ENCODE results near the gene PDE2A. TPM values are rescaled to one million over a fixed set of nuclear protein-coding genes. Genes with fewer than 3 reads are reported as not detected.

PDE2A gene
- total and polyA plus RNA-seq, 2 donors from 2014 or later: 12.6 to 42.0 TPM

GRCh38 chr11:72618803-72619202 is 55.4 kb downstream of the PDE2A start:
- TF ChIP-seq, protein P1, sequence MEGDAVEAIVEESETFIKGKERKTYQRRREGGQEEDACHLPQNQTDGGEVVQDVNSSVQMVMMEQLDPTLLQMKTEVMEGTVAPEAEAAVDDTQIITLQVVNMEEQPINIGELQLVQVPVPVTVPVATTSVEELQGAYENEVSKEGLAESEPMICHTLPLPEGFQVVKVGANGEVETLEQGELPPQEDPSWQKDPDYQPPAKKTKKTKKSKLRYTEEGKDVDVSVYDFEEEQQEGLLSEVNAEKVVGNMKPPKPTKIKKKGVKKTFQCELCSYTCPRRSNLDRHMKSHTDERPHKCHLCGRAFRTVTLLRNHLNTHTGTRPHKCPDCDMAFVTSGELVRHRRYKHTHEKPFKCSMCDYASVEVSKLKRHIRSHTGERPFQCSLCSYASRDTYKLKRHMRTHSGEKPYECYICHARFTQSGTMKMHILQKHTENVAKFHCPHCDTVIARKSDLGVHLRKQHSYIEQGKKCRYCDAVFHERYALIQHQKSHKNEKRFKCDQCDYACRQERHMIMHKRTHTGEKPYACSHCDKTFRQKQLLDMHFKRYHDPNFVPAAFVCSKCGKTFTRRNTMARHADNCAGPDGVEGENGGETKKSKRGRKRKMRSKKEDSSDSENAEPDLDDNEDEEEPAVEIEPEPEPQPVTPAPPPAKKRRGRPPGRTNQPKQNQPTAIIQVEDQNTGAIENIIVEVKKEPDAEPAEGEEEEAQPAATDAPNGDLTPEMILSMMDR (IDR thresholded peaks at IDR 0.05; ENCODE audit: borderline replicate concordance, extremely low read depth, insufficient read depth): no peak
- Histone ChIP-seq H3K4me3 (ENCODE audit: low read length in 3 of 3) (no peak overlapping the region), H3K27me3 (ENCODE audit: control insufficient read depth, insufficient read depth, low read length) (no peaks in the 10 kb centered on the region), H3K4me1 (ENCODE audit: control insufficient read depth in 2 of 3, insufficient read depth in 2 of 3, low read depth in 1 of 3, low read length in 3 of 3) (peaks cover 0 to 8% (median 0%) of the 10 kb centered on the region in 3 donors), H3K9ac (ENCODE audit: low read length in 3 of 3) (no peak overlapping the region), H3K27ac (ENCODE audit: low read depth in 2 of 2, low read length in 2 of 2) (no peak overlapping the region), H3K9me3 (ENCODE audit: control insufficient read depth in 2 of 3, insufficient read depth in 1 of 3, low read length in 3 of 3) (no peaks in the 10 kb centered on the region), H3K36me3 (ENCODE audit: control insufficient read depth in 2 of 3, insufficient read depth in 3 of 3, low read length in 3 of 3) (no peaks in the 10 kb centered on the region)
- FAIRE-seq: no peak
- DNase-seq: peak in 1 of 5 donors; percentile 47
- intact Hi-C loops (cut with DNase I): no loop called here

GRCh38 chr11:72617080-72617762 is 57.0 kb downstream of the PDE2A start:
- Histone ChIP-seq H3K9ac (ENCODE audit: low read length in 3 of 3) (no peak overlapping the region), H3K27me3 (ENCODE audit: control insufficient read depth, insufficient read depth, low read length) (no peaks in the 10 kb centered on the region), H3K36me3 (ENCODE audit: control insufficient read depth in 2 of 3, insufficient read depth in 3 of 3, low read length in 3 of 3) (no peaks in the 10 kb centered on the region), H3K4me1 (ENCODE audit: control insufficient read depth in 2 of 3, insufficient read depth in 2 of 3, low read depth in 1 of 3, low read length in 3 of 3) (peaks cover 0 to 8% (median 0%) of the 10 kb centered on the region in 3 donors), H3K9me3 (ENCODE audit: control insufficient read depth in 2 of 3, insufficient read depth in 1 of 3, low read length in 3 of 3) (no peaks in the 10 kb centered on the region), H3K4me3 (ENCODE audit: low read length in 3 of 3) (no peak overlapping the region), H3K27ac (ENCODE audit: low read depth in 2 of 2, low read length in 2 of 2) (no peak overlapping the region)
- DNase-seq: peak in 3 of 5 donors; percentile 34 to 86 (median 44)
- no peak for FAIRE-seq
- TF ChIP-seq, protein P1 (IDR thresholded peaks at IDR 0.05; ENCODE audit: borderline replicate concordance, extremely low read depth, insufficient read depth): no peak
- intact Hi-C loops (cut with DNase I): no loop called here

- H3K4me3 ChIP-seq (ENCODE audit: low read length in 3 of 3): no peak overlapping the region
- DNase-seq (no peak), FAIRE-seq (no peak)
- TF ChIP-seq, protein P1 (IDR thresholded peaks at IDR 0.05; ENCODE audit: borderline replicate concordance, extremely low read depth, insufficient read depth): no peak
- no peaks in the 10 kb centered on the region for H3K36me3 ChIP-seq (ENCODE audit: control insufficient read depth in 2 of 3, insufficient read depth in 3 of 3, low read length in 3 of 3)
- H3K27ac ChIP-seq (ENCODE audit: low read depth in 2 of 2, low read length in 2 of 2): no peak overlapping the region
- H3K4me1 ChIP-seq (ENCODE audit: control insufficient read depth in 2 of 3, insufficient read depth in 2 of 3, low read depth in 1 of 3, low read length in 3 of 3): peaks cover 0 to 8% (median 0%) of the 10 kb centered on the region in 3 donors
- H3K9me3 ChIP-seq (ENCODE audit: control insufficient read depth in 2 of 3, insufficient read depth in 1 of 3, low read length in 3 of 3): no peaks in the 10 kb centered on the region
- intact Hi-C loops (cut with DNase I): no loop called here
- no peak overlapping the region for H3K9ac ChIP-seq (ENCODE audit: low read length in 3 of 3)
- no peaks in the 10 kb centered on the region for H3K27me3 ChIP-seq (ENCODE audit: control insufficient read depth, insufficient read depth, low read length)
Measured at GRCh38 chr11:72616655-72617054, 57.6 kb downstream of the PDE2A start.
